Vagina (tissue), 2 donors: ENCODE measurements around the gene GNAQ. TPM values are rescaled to one million over a fixed set of nuclear protein-coding genes. Genes with fewer than 3 reads are reported as not detected.

Source experiments
- DNase-seq, 2 donors: peaks; one replicate each; pipeline ENCODE4 v3.0.0-alpha.2; 2017; ENCODE audit errors: extremely low spot score in 2 of 2
- H3K27ac ChIP-seq: fragments of 200-600 bp; sonication (generic); one replicate; pipeline ENCODE4 v1.5.1; 2019
- H3K27me3 ChIP-seq: fragments of 200-600 bp; sonication (generic); one replicate; pipeline ENCODE4 v1.5.1; 2019
- H3K36me3 ChIP-seq, 2 donors: fragments of 200-600 bp; sonication (generic); one replicate each; pipeline ENCODE4 v1.5.1; 2017 to 2019
- H3K4me1 ChIP-seq: fragments of 200-600 bp; sonication (generic); one replicate; pipeline ENCODE4 v1.5.1; 2019
- H3K4me3 ChIP-seq, 2 donors: fragments of 200-600 bp; sonication (generic); 1 replicate in 1 of 2; 2 replicates in 1 of 2; pipeline ENCODE4 v1.5.1; 2016 to 2019
- H3K9me3 ChIP-seq: fragments of 200-600 bp; sonication (generic); one replicate; pipeline ENCODE4 v1.5.1; 2019
- CTCF ChIP-seq, 3 experiments: fragments of 450-650 bp in 2 of 3; fragments of 200-600 bp in 1 of 3; sonication (generic) in 1 of 3; IDR thresholded peaks; one replicate each; pipeline ENCODE4 v1.5.1; 2017 to 2019; ENCODE audit warnings: antibody characterized with exemption in 3 of 3, mild to moderate bottlenecking in 2 of 3, moderate library complexity in 2 of 3
- POLR2A ChIP-seq, 2 donors: fragments of 450-650 bp; IDR thresholded peaks; one replicate each; pipeline ENCODE4 v1.6.1; 2017; ENCODE audit warnings: antibody characterized with exemption in 2 of 2, mild to moderate bottlenecking in 2 of 2, moderate library complexity in 2 of 2
- POLR2AphosphoS5 ChIP-seq, 2 donors: sonication (generic); formaldehyde crosslinking; IDR thresholded peaks; one replicate each; pipeline ENCODE4 v1.9.0; 2017; ENCODE audit warnings: antibody characterized with exemption in 2 of 2, mild to moderate bottlenecking in 2 of 2, low read depth in 1 of 2; ENCODE audit not compliant: insufficient read depth in 1 of 2
- intact Hi-C: fragments of 100-400 bp; cut with DNase I; formaldehyde crosslinking; loops from one replicate; pipeline ENCODE4 v1.15.1; 2023
- total RNA-seq: library from RNA; depleted of rRNA; stranded (reverse); fragments of >200 nt; gene quantifications from one replicate; pipeline ENCODE4 v1.2.3, GENCODE V29; 2016

GNAQ gene
- total RNA-seq, 1 donor from 2014 or later: 31.9 TPM

- no peaks in the 10 kb centered on the region for H3K9me3 ChIP-seq
- TF ChIP-seq POLR2AphosphoS5 (IDR thresholded peaks at IDR 0.05; ENCODE audit: insufficient read depth in 1 of 2, low read depth in 1 of 2) (no peak), POLR2A (IDR thresholded peaks at IDR 0.05) (no peak), CTCF (IDR thresholded peaks at IDR 0.05) (no peak)
- DNase-seq: no peak
- intact Hi-C loops: no loop called here
- H3K27ac ChIP-seq: no peak overlapping the region
- H3K27me3 ChIP-seq: no peaks in the 10 kb centered on the region
- no peak overlapping the region for H3K4me3 ChIP-seq
- peaks cover 36% of the 10 kb centered on the region for H3K4me1 ChIP-seq
- no peaks in the 10 kb centered on the region for H3K36me3 ChIP-seq
These were observed 153.6 kb downstream of the GNAQ start for GRCh38 chr9:77877976-77878375.

GRCh38 chr9:77876590-77876989, 155.0 kb downstream of the GNAQ start:
- Histone ChIP-seq H3K27me3 (no peaks in the 10 kb centered on the region), H3K27ac (no peak overlapping the region), H3K36me3 (no peaks in the 10 kb centered on the region), H3K4me1 (peaks cover 29% of the 10 kb centered on the region), H3K9me3 (no peaks in the 10 kb centered on the region), H3K4me3 (no peak overlapping the region)
- DNase-seq: no peak
- intact Hi-C loops: no loop called here
- no peak for TF ChIP-seq CTCF (IDR thresholded peaks at IDR 0.05)
- no peak for TF ChIP-seq POLR2A (IDR thresholded peaks at IDR 0.05)
- TF ChIP-seq POLR2AphosphoS5 (IDR thresholded peaks at IDR 0.05; ENCODE audit: insufficient read depth in 1 of 2, low read depth in 1 of 2): no peak

GRCh38 chr9:77876091-77876490, 155.5 kb downstream of the GNAQ start:
- Histone ChIP-seq H3K27me3 (no peaks in the 10 kb centered on the region), H3K27ac (no peak overlapping the region), H3K9me3 (no peaks in the 10 kb centered on the region), H3K4me1 (peaks cover 25% of the 10 kb centered on the region), H3K4me3 (no peak overlapping the region), H3K36me3 (no peaks in the 10 kb centered on the region)
- TF ChIP-seq POLR2AphosphoS5 (IDR thresholded peaks at IDR 0.05; ENCODE audit: insufficient read depth in 1 of 2, low read depth in 1 of 2) (no peak), CTCF (IDR thresholded peaks at IDR 0.05) (no peak), POLR2A (IDR thresholded peaks at IDR 0.05) (no peak)
- no peak for DNase-seq
- intact Hi-C loops: no loop called here

GRCh38 chr9:77872863-77873262, 158.7 kb downstream of the GNAQ start:
- no peak overlapping the region for H3K27ac ChIP-seq
- no peaks in the 10 kb centered on the region for H3K27me3 ChIP-seq
- H3K4me3 ChIP-seq: no peak overlapping the region
- no peaks in the 10 kb centered on the region for H3K9me3 ChIP-seq
- intact Hi-C loops: no loop called here
- peaks cover 17% of the 10 kb centered on the region for H3K4me1 ChIP-seq
- no peak for DNase-seq
- no peaks in the 10 kb centered on the region for H3K36me3 ChIP-seq
- TF ChIP-seq POLR2A (IDR thresholded peaks at IDR 0.05) (no peak), POLR2AphosphoS5 (IDR thresholded peaks at IDR 0.05; ENCODE audit: insufficient read depth in 1 of 2, low read depth in 1 of 2) (no peak), CTCF (IDR thresholded peaks at IDR 0.05) (no peak)

- intact Hi-C loops: no loop called here
- Histone ChIP-seq H3K9me3 (no peaks in the 10 kb centered on the region), H3K27ac (no peak overlapping the region), H3K4me3 (no peak overlapping the region), H3K4me1 (peaks cover 17% of the 10 kb centered on the region), H3K27me3 (no peaks in the 10 kb centered on the region), H3K36me3 (no peaks in the 10 kb centered on the region)
- TF ChIP-seq POLR2AphosphoS5 (IDR thresholded peaks at IDR 0.05; ENCODE audit: insufficient read depth in 1 of 2, low read depth in 1 of 2) (no peak), CTCF (IDR thresholded peaks at IDR 0.05) (no peak), POLR2A (IDR thresholded peaks at IDR 0.05) (no peak)
- DNase-seq: no peak
These were observed 159.4 kb downstream of the GNAQ start for GRCh38 chr9:77872177-77872576.
